Calu3 (cell line): ENCODE results near the gene UNC119B. TPM values are rescaled to one million over a fixed set of nuclear protein-coding genes. Genes with fewer than 3 reads are reported as not detected.

ENCODE experiments used
- BruUV-seq: library from RNA; stranded (reverse); fragments of 400-500 nt; replicated peaks from 2 replicates; lab custom pipeline; 2021; lab: Mats Ljungman, UMichigan
- CTCF ChIA-PET: fragments of 300-600 bp; sonication (Branson Sonifier 250); formaldehyde crosslinking; loops from one replicate; lab custom pipeline; 2022; ENCODE audit warnings: antibody characterized with exemption; lab: Charles Lee
- DNase-seq: peaks from one replicate; pipeline ENCODE4 v3.0.0; 2022
- H3K27ac Mint-ChIP-seq: one replicate; pipeline ENCODE4 v1.8.0; 2022; ENCODE audit warnings: mixed read lengths; ENCODE audit not compliant: unreplicated experiment
- H3K27me3 Mint-ChIP-seq: one replicate; pipeline ENCODE4 v1.8.0; 2022; ENCODE audit warnings: mixed read lengths; ENCODE audit not compliant: unreplicated experiment
- H3K36me3 Mint-ChIP-seq: one replicate; pipeline ENCODE4 v1.8.0; 2022; ENCODE audit warnings: mild to moderate bottlenecking, moderate library complexity, mixed read lengths; ENCODE audit not compliant: insufficient read depth, unreplicated experiment
- H3K4me1 Mint-ChIP-seq: one replicate; pipeline ENCODE4 v1.8.0; 2022; ENCODE audit warnings: mild to moderate bottlenecking, low read depth, mixed read lengths; ENCODE audit not compliant: unreplicated experiment
- H3K4me3 Mint-ChIP-seq: one replicate; pipeline ENCODE4 v1.8.0; 2022; ENCODE audit warnings: mild to moderate bottlenecking, low read depth, moderate library complexity, mixed read lengths; ENCODE audit not compliant: unreplicated experiment
- H3K9me3 Mint-ChIP-seq: one replicate; pipeline ENCODE4 v1.8.0; 2022; ENCODE audit warnings: low read depth, mixed read lengths; ENCODE audit not compliant: unreplicated experiment
- CTCF ChIP-seq: fragments of 200-600 bp; IDR thresholded peaks from one replicate; pipeline ENCODE4 v1.8.0; 2022; ENCODE audit warnings: antibody characterized with exemption; ENCODE audit not compliant: unreplicated experiment
- intact Hi-C: fragments of 100-400 bp; cut with micrococcal nuclease; formaldehyde crosslinking; loops from one replicate; pipeline ENCODE4 v1.10.0; 2022; ENCODE audit not compliant: unreplicated experiment
- total RNA-seq: library from RNA; stranded (reverse); gene quantifications from 2 replicates; pipeline ENCODE4 v1.2.3, GENCODE V29; 2022

Gene UNC119B
- total RNA-seq, 1 experiment from 2014 or later, result 33.5 TPM

- peaks cover 62% of the 10 kb centered on the region for H3K36me3 Mint-ChIP-seq
- CTCF ChIA-PET, result no interaction called here
Observed at GRCh38 chr12:120721866-120722265, 11.6 kb downstream of the UNC119B start.

GRCh38 chr12:120722784-120723183 is 12.5 kb downstream of the UNC119B start:
- DNase-seq, result no peak
- CTCF ChIA-PET, result no interaction called here
- no TSS peak for BruUV-seq
- H3K9me3 Mint-ChIP-seq, result no peaks in the 10 kb centered on the region
- no peak overlapping the region for H3K4me3 Mint-ChIP-seq
- no peak overlapping the region for H3K27ac Mint-ChIP-seq
- no peak for TF ChIP-seq CTCF
- H3K27me3 Mint-ChIP-seq, result no peaks in the 10 kb centered on the region
- intact Hi-C loops, result no loop called here
- peaks cover 53% of the 10 kb centered on the region for H3K36me3 Mint-ChIP-seq
- peaks cover 32% of the 10 kb centered on the region for H3K4me1 Mint-ChIP-seq

More at GRCh38 chr12:120721866-120722265, 11.6 kb downstream of the UNC119B start:
- intact Hi-C loops, result no loop called here
- Mint-ChIP-seq H3K4me3 (no peak overlapping the region), H3K9me3 (no peaks in the 10 kb centered on the region), H3K4me1 (peaks cover 32% of the 10 kb centered on the region), H3K27ac (no peak overlapping the region), H3K27me3 (no peaks in the 10 kb centered on the region)
- DNase-seq, result no peak
- no TSS peak for BruUV-seq
- no peak for TF ChIP-seq CTCF

- H3K27me3 Mint-ChIP-seq, result no peaks in the 10 kb centered on the region
- peaks cover 13% of the 10 kb centered on the region for H3K4me1 Mint-ChIP-seq
- CTCF ChIA-PET, result no interaction called here
- no peak overlapping the region for H3K27ac Mint-ChIP-seq
- intact Hi-C loops, result no loop called here
- H3K4me3 Mint-ChIP-seq, result peak overlapping the region; percentile 70
- BruUV-seq, result no TSS peak
- DNase-seq, result no peak
- H3K36me3 Mint-ChIP-seq, result peaks cover 40% of the 10 kb centered on the region
- no peaks in the 10 kb centered on the region for H3K9me3 Mint-ChIP-seq
- TF ChIP-seq CTCF, result no peak
Observed at GRCh38 chr12:120724720-120725119, 14.5 kb downstream of the UNC119B start.

GRCh38 chr12:120725151-120725658 is 14.9 kb downstream of the UNC119B start:
- CTCF ChIA-PET, result no interaction called here
- Mint-ChIP-seq H3K4me1 (peaks cover 12% of the 10 kb centered on the region), H3K27ac (no peak overlapping the region), H3K27me3 (no peaks in the 10 kb centered on the region), H3K36me3 (peaks cover 36% of the 10 kb centered on the region), H3K4me3 (peak overlapping the region; percentile 70), H3K9me3 (no peaks in the 10 kb centered on the region)
- BruUV-seq, result no TSS peak
- DNase-seq, result no peak
- intact Hi-C loops, result no loop called here
- no peak for TF ChIP-seq CTCF
